Ectodermal cell (in vitro differentiated cells): Measurements from ENCODE around the gene PPP1R18.
A peak's percentile ranks its signal among the peaks of the same experiment; 100 is the strongest.

Experiments used
- H3K27ac ChIP-seq: 2 replicates; pipeline ENCODE4 v1.7.0; 2013; ENCODE audit warnings: mild to moderate bottlenecking, low read depth, low read length; ENCODE audit not compliant: insufficient read depth, poor library complexity, severe bottlenecking
- H3K27me3 ChIP-seq: 2 replicates; pipeline ENCODE4 v1.7.0; 2013; ENCODE audit warnings: mild to moderate bottlenecking, low read length; ENCODE audit not compliant: insufficient read depth, control insufficient read depth, poor library complexity, severe bottlenecking
- H3K36me3 ChIP-seq: one replicate; pipeline ENCODE4 v1.7.0; 2013; ENCODE audit warnings: low read length; ENCODE audit not compliant: control insufficient read depth, insufficient read depth
- H3K4me1 ChIP-seq: one replicate; pipeline ENCODE4 v1.7.0; 2013; ENCODE audit warnings: low read length; ENCODE audit not compliant: control insufficient read depth, insufficient read depth
- H3K4me3 ChIP-seq: 2 replicates; pipeline ENCODE4 v1.7.0; 2013; ENCODE audit warnings: low read depth, low read length, control low read depth; ENCODE audit not compliant: insufficient read depth
- H3K9me3 ChIP-seq: 2 replicates; pipeline ENCODE4 v1.7.0; 2013; ENCODE audit warnings: mild to moderate bottlenecking, low read length, moderate library complexity; ENCODE audit not compliant: control insufficient read depth
- WGBS, 2 experiments: methylation state at CpG; one replicate each; pipeline ENCODE4 v1.1.7; 2013; ENCODE audit warnings: missing lambda C conversion rate in 2 of 2; 5-methylcytosine and 5-hydroxymethylcytosine counted together

The PPP1R18 gene

DNA sequence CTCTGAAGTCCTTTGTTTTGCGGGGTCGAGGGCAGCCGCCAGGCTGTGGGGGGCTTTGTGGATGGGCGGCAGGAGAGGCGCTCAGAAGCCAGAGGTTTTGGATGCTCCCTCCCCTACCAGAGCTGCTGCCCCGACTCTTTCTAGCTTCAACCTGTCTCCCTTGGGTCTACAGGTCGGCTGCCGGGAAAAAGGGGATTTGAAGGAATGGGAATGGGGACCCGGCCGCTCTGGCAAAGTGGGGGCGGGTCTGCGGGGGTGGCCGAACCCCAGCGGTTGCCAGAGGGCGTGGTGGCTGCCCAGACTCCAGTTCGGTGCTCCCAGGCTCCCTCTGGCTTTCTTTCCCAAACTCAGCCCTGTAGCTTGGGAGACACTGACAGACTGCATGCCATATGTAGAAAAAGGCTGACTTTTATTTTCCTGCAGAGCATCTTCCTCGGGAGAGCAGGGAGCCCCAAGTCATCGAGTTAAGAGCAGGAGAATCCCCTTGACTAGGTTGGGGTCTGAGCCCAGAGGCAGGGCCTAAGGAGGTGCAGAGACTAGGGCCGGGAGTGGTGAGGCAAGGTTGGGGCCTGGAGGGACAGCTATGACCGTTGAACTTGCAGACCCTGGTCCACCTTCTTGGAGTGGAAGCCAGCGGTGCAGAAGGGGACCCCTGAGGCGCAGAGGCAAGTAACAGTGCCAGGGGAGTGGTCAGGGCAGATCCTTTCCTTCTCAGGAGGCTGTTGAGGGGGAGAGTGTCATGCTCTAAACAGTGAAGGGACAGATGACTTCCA, 1.4 kb upstream of the PPP1R18 start:
- no peaks in the 10 kb centered on the region for H3K9me3 ChIP-seq
- 18 to 19% methylated on average over 22 of the region's 22 CpGs for WGBS, 2 experiments
- peaks cover 50% of the 10 kb centered on the region for H3K4me1 ChIP-seq

DNA sequence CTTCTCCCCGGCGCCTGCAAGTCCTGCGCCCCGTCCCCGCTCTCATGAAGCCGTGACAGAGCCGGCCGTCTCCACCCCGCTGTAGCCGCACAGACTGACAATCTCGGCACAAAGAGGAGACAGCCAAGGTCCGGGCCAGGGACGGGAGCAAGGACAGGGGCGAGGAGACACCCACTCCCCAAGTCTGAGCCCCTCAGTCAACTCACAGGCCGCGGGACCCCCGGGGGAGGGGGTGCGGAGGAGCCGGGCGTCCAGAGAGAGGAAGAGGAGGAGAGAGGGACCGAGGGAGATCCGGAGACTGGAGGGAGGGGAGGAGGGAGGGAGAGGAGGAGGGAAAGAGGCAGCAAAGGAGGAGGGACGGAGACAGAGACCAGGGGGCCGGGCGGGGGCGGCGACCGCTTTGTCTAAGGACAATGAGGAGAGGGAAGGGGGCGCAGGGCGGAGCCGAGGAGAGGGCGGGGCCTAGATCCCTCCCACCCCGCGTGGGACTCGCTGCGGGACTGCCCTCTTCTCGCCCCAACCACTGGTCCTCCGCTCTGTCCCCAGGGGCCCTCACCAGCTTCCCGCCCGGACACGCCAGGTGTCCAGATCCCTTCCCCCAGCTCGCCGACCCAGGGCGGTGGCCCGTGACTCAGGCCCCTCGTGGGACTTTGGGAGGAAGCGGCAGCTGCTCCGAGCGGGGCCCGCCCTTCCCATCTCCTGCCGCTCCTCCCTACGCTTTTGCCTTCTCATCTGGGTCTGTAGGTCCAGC, 638 bp upstream of the PPP1R18 start:
- WGBS, 2 experiments, result 0% methylated on average over 52 of the region's 52 CpGs
- no peaks in the 10 kb centered on the region for H3K36me3 ChIP-seq
- peak overlapping the region; percentile 94 for H3K27ac ChIP-seq
- no peaks in the 10 kb centered on the region for H3K9me3 ChIP-seq
- H3K4me1 ChIP-seq, result peaks cover 57% of the 10 kb centered on the region
- no peaks in the 10 kb centered on the region for H3K27me3 ChIP-seq
- peak overlapping the region; percentile 69 for H3K4me3 ChIP-seq

More for the DNA sequence above, 1.4 kb upstream of the PPP1R18 start:
- no peaks in the 10 kb centered on the region for H3K27me3 ChIP-seq
- peak overlapping the region; percentile 69 for H3K4me3 ChIP-seq
- peak overlapping the region; percentile 94 for H3K27ac ChIP-seq
- H3K36me3 ChIP-seq, result no peaks in the 10 kb centered on the region

DNA sequence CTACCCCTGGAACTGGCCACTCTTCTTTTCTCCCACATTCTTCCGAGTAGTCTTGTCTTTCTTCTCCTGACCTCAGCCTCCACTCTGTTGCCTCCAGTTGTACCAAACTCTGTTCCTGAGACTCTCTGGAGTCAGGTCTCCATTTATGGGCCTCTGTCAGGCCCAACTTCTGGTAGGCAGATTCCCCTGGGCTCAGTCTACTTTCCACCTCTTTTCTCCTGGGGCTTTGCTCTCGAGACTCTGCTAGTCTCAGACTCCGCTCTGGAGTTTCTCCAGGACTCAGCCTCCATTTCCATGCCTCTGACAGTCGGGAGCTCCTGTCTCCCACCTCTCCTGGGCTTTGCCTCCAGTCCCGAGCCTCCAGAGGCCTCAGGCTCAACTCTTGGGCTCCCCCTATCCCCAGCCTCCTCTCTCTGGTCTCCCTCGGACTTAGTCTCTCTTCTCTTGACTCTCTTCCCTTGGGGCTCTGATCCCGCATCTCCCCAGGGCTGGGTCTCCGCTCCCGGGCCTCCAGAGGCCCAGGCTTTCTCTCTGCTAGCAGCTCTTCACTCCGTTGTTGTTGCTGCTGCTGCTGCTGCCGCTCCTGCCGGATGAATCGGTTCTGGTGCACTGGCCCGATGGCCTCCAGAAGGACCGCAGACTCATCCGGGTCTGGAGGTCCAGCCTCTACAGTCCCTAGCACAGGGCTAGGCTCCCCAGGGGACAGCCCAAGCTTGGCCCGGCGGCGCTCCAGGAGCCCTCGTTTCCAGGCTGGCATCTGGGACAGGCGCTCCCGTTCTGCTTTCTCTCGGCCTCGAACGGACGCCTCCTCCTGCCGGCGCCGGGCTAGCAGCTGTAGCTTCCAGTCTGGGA, 1.1 kb downstream of the PPP1R18 start:
- 59 to 60% methylated on average over 29 of the region's 29 CpGs for WGBS, 2 experiments
- H3K9me3 ChIP-seq, result no peaks in the 10 kb centered on the region
- H3K4me1 ChIP-seq, result peaks cover 57% of the 10 kb centered on the region
- no peaks in the 10 kb centered on the region for H3K36me3 ChIP-seq
- H3K4me3 ChIP-seq, result peak overlapping the region; percentile 69
- no peaks in the 10 kb centered on the region for H3K27me3 ChIP-seq
- H3K27ac ChIP-seq, result no peak overlapping the region

DNA sequence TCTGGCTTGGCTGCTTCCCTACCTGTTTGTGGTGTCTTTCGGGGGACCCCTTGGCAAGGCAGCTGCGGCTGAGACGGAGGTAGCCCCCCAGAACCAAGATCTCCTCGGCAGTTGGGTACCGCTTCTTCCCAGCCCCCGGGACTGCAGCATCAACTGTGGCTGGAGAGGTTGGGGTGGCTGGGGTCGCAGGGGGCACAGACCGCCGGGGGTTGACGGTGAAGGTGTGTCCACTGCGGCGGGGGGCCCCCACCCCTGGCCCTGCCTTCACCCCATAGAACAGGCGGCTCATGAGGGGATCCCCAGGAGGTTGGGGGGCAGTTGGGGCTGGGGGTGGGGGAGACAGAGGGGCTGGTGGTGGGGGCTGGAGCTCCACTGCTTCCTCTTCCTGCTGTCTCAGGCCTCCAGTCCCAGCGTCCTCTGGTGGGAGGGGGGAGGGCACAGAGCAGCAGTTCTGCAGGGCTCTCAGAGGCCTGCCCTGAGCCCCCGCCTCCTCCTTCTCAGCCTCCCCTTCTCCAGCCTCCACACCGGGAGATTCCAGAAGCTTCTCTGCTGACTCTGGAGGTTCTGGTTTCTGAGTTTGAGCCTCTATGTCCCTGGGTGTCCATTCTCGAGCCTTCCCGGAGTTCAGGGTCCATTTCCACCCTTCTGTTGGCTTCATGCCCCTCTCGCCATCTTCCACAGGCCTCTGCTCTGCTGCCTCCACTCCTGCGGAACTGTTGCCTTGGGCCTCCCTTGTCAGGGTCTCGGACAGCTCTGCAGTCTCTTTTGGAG, 1.9 kb downstream of the PPP1R18 start:
- H3K27ac ChIP-seq, result no peak overlapping the region
- no peaks in the 10 kb centered on the region for H3K36me3 ChIP-seq
- H3K4me3 ChIP-seq, result peak overlapping the region; percentile 40
- WGBS, 2 experiments, result 74 to 81% methylated on average over 18 to 20 of the region's 21 CpGs
- no peaks in the 10 kb centered on the region for H3K9me3 ChIP-seq
- peaks cover 59% of the 10 kb centered on the region for H3K4me1 ChIP-seq
- H3K27me3 ChIP-seq, result no peaks in the 10 kb centered on the region

DNA sequence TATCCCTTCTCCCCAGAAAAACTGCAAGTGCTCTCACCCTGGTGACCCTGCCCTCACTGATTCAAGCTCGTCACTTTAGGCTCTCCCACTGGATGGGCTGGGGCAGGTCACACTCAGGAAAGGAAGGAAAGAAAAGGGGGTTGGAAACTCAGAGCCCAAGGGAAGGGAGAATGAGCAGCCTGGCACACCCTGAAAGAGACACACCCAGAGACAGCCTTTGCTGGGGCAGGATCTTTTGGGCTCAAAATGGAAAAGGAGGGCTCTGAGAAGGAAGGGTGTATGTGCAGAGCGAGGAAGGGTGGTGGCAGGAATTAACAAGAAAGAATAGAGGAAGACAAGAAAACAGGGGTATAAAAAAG, 2.5 kb downstream of the PPP1R18 start:
- Histone ChIP-seq H3K27ac (no peak overlapping the region), H3K4me1 (peaks cover 57% of the 10 kb centered on the region), H3K4me3 (peak overlapping the region; percentile 40), H3K27me3 (no peaks in the 10 kb centered on the region), H3K9me3 (no peaks in the 10 kb centered on the region), H3K36me3 (no peaks in the 10 kb centered on the region)
- 47 to 53% methylated on average over 2 of the region's 2 CpGs for WGBS, 2 experiments

DNA sequence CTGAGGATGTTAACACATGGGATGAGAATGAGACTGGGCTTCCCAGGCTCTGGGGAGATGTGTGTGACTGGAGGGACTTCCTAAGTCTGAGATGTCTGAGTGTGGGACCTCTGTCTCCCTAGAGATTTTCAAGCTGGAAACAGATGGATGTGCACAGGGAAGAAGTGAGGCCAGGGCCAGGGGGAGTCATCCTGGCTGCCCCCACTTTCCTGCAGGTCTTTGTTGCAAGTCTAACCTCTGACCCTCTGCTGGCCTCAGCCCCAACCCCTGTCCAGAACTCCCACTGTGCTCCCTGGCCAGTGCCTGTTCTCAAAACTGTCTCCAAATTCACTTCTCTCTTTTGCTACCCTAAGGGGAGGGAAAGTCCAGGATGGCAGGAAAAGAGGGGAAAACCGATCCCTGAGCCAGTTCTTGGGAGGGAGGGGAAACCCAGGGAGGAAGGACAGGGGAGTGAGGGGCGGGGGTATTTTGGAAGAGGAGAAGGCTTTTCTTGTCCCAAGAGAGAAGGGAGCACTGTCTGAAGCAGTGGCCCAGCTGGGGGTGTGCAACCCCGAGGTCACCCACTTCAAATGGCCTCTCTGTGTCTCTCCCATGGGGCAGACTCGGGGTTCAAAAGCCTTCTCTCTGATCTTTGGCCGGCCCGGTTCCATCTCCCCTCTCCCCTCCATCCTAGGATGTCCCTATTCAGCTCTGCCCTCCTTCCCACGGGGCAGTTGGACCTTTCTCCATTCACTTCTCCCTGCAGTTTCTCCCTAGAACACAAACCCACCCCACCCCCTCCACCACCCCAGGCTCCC, 3.1 kb downstream of the PPP1R18 start:
- Histone ChIP-seq H3K36me3 (no peaks in the 10 kb centered on the region), H3K4me3 (peak overlapping the region; percentile 40), H3K27ac (no peak overlapping the region), H3K4me1 (peaks cover 54% of the 10 kb centered on the region), H3K27me3 (no peaks in the 10 kb centered on the region), H3K9me3 (no peaks in the 10 kb centered on the region)
- 25 to 31% methylated on average over 7 of the region's 7 CpGs for WGBS, 2 experiments

DNA sequence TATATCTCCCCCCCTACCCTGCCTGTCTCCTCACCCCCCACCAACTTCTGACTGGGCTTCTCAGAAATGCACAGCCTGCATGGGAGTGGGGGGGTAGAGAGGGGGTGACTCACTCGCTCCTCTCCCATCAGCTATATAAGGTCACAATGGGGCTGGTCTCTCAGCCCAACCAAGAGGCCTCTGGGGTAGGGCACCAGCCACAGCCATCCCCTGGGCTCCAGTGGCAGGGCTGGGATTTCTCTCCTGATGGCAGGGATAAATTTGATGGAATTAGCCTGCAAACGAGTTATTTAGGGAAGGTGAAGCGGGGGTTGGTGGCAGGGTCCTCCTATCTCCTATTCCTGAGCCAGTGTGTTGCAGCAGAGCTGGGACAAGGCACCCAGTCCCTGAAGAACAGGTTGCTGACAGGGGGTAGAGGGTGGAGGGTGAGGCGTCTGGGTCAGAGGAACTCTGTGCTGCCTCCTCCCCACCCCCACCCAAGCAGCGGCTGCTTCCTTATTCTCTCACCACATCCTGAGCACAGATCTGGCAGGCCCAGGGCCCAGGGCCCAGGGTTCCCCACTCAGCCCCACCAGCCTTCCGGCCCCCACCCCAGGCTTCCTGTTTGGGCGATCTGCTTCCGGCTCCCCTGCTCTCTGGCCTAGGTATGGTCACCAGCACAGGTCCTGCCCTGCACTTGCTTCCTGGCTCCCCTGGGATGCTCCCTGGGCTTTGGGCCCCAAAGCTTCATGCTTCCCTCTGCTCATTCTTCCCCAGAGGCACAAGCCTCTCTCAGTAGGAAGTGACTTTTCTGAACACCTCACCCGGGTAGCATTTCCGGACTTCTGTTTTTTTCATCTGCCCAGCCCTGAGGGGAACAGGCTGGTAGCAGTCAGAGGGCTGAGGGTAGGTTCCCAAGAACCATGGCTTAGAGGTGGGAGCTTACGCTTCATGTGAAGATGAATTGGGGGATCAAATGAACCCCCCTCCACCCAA, 4.0 kb downstream of the PPP1R18 start:
- no peaks in the 10 kb centered on the region for H3K36me3 ChIP-seq
- H3K4me3 ChIP-seq, result peak overlapping the region; percentile 40
- WGBS, 2 experiments, result 40% methylated on average over 11 of the region's 11 CpGs
- no peaks in the 10 kb centered on the region for H3K27me3 ChIP-seq
- peaks cover 47% of the 10 kb centered on the region for H3K4me1 ChIP-seq
- H3K9me3 ChIP-seq, result no peaks in the 10 kb centered on the region
- peak overlapping the region; percentile 70 for H3K27ac ChIP-seq

DNA sequence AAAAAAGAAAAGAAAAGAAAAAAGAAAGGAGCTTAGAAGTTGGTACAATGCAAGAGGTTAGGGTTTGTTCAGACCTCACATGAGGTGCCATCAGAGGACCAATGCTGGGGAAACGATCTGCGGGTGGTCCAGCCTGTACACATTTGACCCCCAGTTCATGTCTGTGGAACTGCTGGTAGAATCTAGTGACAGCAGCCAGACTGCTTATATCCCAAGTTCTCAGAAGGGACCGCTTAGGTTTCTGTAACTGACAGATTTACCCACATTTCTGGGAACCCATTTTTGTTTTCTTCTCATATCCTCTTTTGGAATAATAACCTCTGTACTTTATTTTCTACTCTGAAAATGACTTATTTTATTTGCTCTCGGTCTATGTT, 4.7 kb downstream of the PPP1R18 start:
- peaks cover 47% of the 10 kb centered on the region for H3K4me1 ChIP-seq
- H3K36me3 ChIP-seq, result peaks cover 3% of the 10 kb centered on the region
- H3K9me3 ChIP-seq, result no peaks in the 10 kb centered on the region
- 81 to 88% methylated on average over 4 of the region's 4 CpGs for WGBS, 2 experiments
- no peaks in the 10 kb centered on the region for H3K27me3 ChIP-seq
- H3K27ac ChIP-seq, result no peak overlapping the region
- H3K4me3 ChIP-seq, result no peak overlapping the region
